GM13977 (cell line): ENCODE data around the gene LRRC26.
"Not testable (repeated sequence)": the region's sequence is repeated elsewhere in the genome, so short reads cannot be mapped to it uniquely, and the experiment has no call there.

Source experiments
- DNase-seq: peaks from one replicate; pipeline ENCODE4 v3.0.0; 2012; ENCODE audit warnings: low spot score
- in situ Hi-C: fragments of 300-500 bp; cut with MboI; formaldehyde crosslinking; loops from one replicate; pipeline ENCODE4 v1.12.0; 2022; ENCODE audit warnings: low sequenced_read_pairs, low pct_unique_long_range_greater_than_20kb, mixed read lengths, inconsistent platforms; ENCODE audit not compliant: unreplicated experiment
- TF ChIP-seq, protein P1 (sequence below): IDR thresholded peaks from 2 replicates; pipeline ENCODE4 v1.5.1; 2012; ENCODE audit warnings: mild to moderate bottlenecking, control low read depth; ENCODE audit not compliant: insufficient read depth; ENCODE audit errors: extremely low read depth, missing control alignments

LRRC26 gene

DNA sequence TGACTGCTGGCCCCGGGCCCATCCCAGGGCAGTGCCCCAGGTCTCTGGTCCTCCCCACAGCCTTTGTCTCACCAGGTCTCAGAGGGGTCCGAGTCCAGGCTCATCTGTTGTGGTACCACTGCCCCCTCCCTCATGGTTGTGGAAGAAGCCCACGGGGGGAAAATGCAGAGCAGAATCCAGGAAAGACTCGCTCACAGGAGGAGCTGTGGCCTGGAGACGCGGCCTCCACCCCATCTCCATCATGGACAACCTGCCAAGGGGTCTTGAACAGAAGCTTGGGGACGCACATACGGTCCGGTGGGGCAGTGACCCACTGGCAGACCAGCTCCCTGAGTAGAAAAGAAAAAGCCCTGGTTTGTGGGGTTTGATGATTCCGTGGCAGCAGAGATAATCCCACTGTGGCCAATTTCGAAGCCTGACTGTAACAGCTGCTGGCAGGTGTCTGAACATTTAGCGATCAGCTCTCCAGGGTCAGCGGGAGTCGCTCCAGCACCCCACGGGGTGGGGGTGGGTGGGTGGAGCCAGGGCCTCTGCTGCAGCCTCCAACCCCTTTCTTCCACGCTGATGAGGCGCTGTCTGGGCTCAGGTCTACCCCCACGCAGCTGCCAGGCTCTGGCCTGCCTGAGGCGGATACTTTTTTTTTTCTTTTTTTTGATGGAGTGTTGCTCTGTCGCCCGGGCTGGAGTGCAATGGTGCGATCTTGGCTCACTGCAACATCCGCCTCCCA lies 32.8 kb downstream of the LRRC26 start:
- in situ Hi-C loops, result no loop called here
- no peak for DNase-seq
- TF ChIP-seq, protein P1, sequence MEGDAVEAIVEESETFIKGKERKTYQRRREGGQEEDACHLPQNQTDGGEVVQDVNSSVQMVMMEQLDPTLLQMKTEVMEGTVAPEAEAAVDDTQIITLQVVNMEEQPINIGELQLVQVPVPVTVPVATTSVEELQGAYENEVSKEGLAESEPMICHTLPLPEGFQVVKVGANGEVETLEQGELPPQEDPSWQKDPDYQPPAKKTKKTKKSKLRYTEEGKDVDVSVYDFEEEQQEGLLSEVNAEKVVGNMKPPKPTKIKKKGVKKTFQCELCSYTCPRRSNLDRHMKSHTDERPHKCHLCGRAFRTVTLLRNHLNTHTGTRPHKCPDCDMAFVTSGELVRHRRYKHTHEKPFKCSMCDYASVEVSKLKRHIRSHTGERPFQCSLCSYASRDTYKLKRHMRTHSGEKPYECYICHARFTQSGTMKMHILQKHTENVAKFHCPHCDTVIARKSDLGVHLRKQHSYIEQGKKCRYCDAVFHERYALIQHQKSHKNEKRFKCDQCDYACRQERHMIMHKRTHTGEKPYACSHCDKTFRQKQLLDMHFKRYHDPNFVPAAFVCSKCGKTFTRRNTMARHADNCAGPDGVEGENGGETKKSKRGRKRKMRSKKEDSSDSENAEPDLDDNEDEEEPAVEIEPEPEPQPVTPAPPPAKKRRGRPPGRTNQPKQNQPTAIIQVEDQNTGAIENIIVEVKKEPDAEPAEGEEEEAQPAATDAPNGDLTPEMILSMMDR, result no peak

DNA sequence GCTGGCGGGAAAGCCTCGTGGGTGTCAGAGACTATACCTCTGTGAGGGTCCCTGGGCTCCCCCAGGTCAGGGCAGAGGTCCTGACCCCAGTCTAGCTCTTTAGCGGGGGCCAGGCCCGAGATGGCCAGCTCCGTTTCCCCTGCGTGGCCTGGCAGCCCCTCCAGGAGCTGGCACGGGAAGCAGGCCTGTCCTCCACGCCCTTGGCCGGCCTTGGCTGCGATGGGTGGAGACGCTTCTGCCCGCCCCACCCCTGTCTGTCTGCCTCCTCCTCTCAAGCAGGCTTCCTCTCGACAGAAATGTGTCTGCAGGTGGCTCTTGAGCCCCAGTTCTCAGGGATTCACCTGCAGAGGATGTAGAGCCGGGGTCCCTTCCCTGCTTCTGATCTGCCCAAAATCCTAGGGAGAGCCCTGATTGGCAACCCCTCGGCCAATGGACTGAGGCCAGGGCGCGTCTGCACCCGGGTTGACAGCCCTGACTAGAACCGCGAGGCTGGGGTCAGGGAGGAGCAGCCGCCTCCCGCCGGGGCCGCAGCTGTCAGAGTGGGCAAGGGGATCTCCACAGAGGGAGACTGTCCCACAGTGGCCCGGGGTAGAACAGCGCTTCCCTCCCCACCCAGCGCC lies 33.5 kb downstream of the LRRC26 start:
- no peak for DNase-seq
- TF ChIP-seq, protein P1, result no peak
- in situ Hi-C loops, result no loop called here

GRCh38 chr9:137135154-137135553 lies 34.7 kb downstream of the LRRC26 start:
- DNase-seq, in situ Hi-C loops: not testable (repeated sequence)

GRCh38 chr9:137134191-137134590 lies 35.7 kb downstream of the LRRC26 start:
- TF ChIP-seq, protein P1, result no peak
- DNase-seq, result no peak
- in situ Hi-C loops, result no loop called here

- in situ Hi-C loops, result no loop called here
- DNase-seq, result no peak
- TF ChIP-seq, protein P1, result no peak
These were observed 39.6 kb downstream of the LRRC26 start for GRCh38 chr9:137130176-137130755.

- DNase-seq, result peak; percentile 98
These were observed 40.2 kb downstream of the LRRC26 start for GRCh38 chr9:137129456-137130175.

More at GRCh38 chr9:137129456-137130175, 40.2 kb downstream of the LRRC26 start:
- TF ChIP-seq, protein P1, result no peak
- in situ Hi-C loops, result loop anchor here (10.0 kb wide), 1 partner anchor 95 kb away; the partner anchor contains the start of genes CYSRT1, RNF208 and RNF224
